GM23338 (cell line): Measurements from ENCODE around the gene PDGFRB. TPM values are rescaled to one million over a fixed set of nuclear protein-coding genes. Genes with fewer than 3 reads are reported as not detected.

Source experiments
- ATAC-seq: fragments of 200-7000 bp; cut with Tn5 transposase; 3 replicates; pipeline ENCODE4 v1.9.1; 2020
- DNase-seq: peaks from one replicate; pipeline ENCODE4 v3.0.0-alpha.2; 2015; ENCODE audit warnings: low spot score
- H2AFZ ChIP-seq: fragments of 200-600 bp; sonication (generic); 2 replicates; pipeline ENCODE4 v1.8.0; 2016; ENCODE audit warnings: antibody characterized with exemption, mild to moderate bottlenecking, moderate library complexity
- H3F3A ChIP-seq: fragments of 200-600 bp; sonication (generic); replicated peaks from 2 replicates; pipeline ENCODE4 v1.8.0; 2017; ENCODE audit warnings: antibody characterized with exemption, mixed run types, low read depth
- H3K27ac ChIP-seq: fragments of 200-600 bp; sonication (generic); 2 replicates; pipeline ENCODE4 v1.6.1; 2016; ENCODE audit warnings: low read depth
- H3K27me3 ChIP-seq: fragments of 200-600 bp; sonication (generic); 2 replicates; pipeline ENCODE4 v1.8.0; 2016; ENCODE audit warnings: mild to moderate bottlenecking, mixed run types, moderate library complexity; ENCODE audit not compliant: insufficient read depth
- H3K36me3 ChIP-seq: fragments of 200-600 bp; sonication (generic); 2 replicates; pipeline ENCODE4 v1.8.0; 2016; ENCODE audit warnings: mild to moderate bottlenecking; ENCODE audit not compliant: insufficient read depth
- H3K4me1 ChIP-seq: fragments of 200-600 bp; sonication (generic); 2 replicates; pipeline ENCODE4 v1.8.0; 2016; ENCODE audit warnings: mild to moderate bottlenecking, moderate library complexity; ENCODE audit not compliant: insufficient read depth
- H3K4me2 ChIP-seq: fragments of 200-600 bp; sonication (generic); 2 replicates; pipeline ENCODE4 v1.7.1; 2017; ENCODE audit warnings: mixed run types
- H3K4me3 ChIP-seq: fragments of 200-600 bp; sonication (generic); 2 replicates; pipeline ENCODE4 v1.6.1; 2016; ENCODE audit warnings: mixed run types
- H3K79me2 ChIP-seq: fragments of 200-600 bp; sonication (generic); replicated peaks from 2 replicates; pipeline ENCODE4 v1.8.0; 2017; ENCODE audit warnings: mild to moderate bottlenecking; ENCODE audit not compliant: insufficient read depth
- H3K9me2 ChIP-seq: fragments of 200-600 bp; sonication (generic); 2 replicates; pipeline ENCODE4 v1.8.0; 2017; ENCODE audit not compliant: insufficient read depth
- H4K20me1 ChIP-seq: fragments of 200-600 bp; sonication (generic); replicated peaks from 2 replicates; pipeline ENCODE4 v1.8.0; 2017; ENCODE audit warnings: mild to moderate bottlenecking; ENCODE audit not compliant: insufficient read depth
- H3K27ac Mint-ChIP-seq: 2 replicates; pipeline ENCODE4 v1.8.0; 2020; ENCODE audit warnings: inconsistent platforms, mild to moderate bottlenecking, moderate library complexity, mixed read lengths
- H3K27me3 Mint-ChIP-seq: 3 replicates; pipeline ENCODE4 v1.8.0; 2022; ENCODE audit warnings: low read depth, mild to moderate bottlenecking, moderate library complexity, mixed read lengths, inconsistent platforms; ENCODE audit not compliant: insufficient read depth, poor library complexity
- H3K36me3 Mint-ChIP-seq: 3 replicates; pipeline ENCODE4 v1.8.0; 2021; ENCODE audit warnings: low read depth, mild to moderate bottlenecking, inconsistent platforms, moderate library complexity, mixed read lengths
- H3K4me1 Mint-ChIP-seq: 3 replicates; pipeline ENCODE4 v1.8.0; 2020; ENCODE audit warnings: mild to moderate bottlenecking, inconsistent platforms, mixed read lengths
- H3K4me3 Mint-ChIP-seq: 3 replicates; pipeline ENCODE4 v1.8.0; 2021; ENCODE audit warnings: moderate library complexity, mild to moderate bottlenecking, inconsistent platforms, mixed read lengths
- H3K9me3 Mint-ChIP-seq: 3 replicates; pipeline ENCODE4 v1.8.0; 2020; ENCODE audit warnings: moderate library complexity, mild to moderate bottlenecking, inconsistent platforms, mixed read lengths
- CREB1 ChIP-seq: fragments of 250-450 bp; sonication (Bioruptor Pico); IDR thresholded peaks from 2 replicates; pipeline ENCODE4 v1.5.0; 2020; ENCODE audit warnings: low read depth, mild to moderate bottlenecking, moderate library complexity
- EZH2 ChIP-seq: fragments of 200-600 bp; sonication (generic); IDR thresholded peaks from one replicate; pipeline ENCODE4 v1.8.0; 2017; ENCODE audit warnings: antibody characterized with exemption, mild to moderate bottlenecking, low read depth; ENCODE audit not compliant: unreplicated experiment
- EZH2phosphoT487 ChIP-seq: fragments of 200-600 bp; sonication (generic); IDR thresholded peaks from one replicate; pipeline ENCODE4 v1.8.1; 2018; ENCODE audit warnings: antibody characterized with exemption; ENCODE audit not compliant: unreplicated experiment
- JUNB ChIP-seq: IDR thresholded peaks from one replicate; pipeline ENCODE4 v1.6.1; 2016; ENCODE audit warnings: antibody characterized with exemption; ENCODE audit not compliant: unreplicated experiment
- NANOG ChIP-seq: IDR thresholded peaks from 2 replicates; pipeline ENCODE4 v1.6.1; 2016; ENCODE audit warnings: antibody characterized with exemption, borderline replicate concordance
- POLR2AphosphoS5 ChIP-seq: IDR thresholded peaks from 2 replicates; pipeline ENCODE4 v1.6.1; 2016; ENCODE audit warnings: antibody characterized with exemption, low read depth
- REST ChIP-seq: IDR thresholded peaks from one replicate; pipeline ENCODE4 v1.6.1; 2018; ENCODE audit warnings: antibody characterized with exemption; ENCODE audit not compliant: unreplicated experiment
- STAT1 ChIP-seq: IDR thresholded peaks from one replicate; pipeline ENCODE4 v1.6.1; 2016; ENCODE audit warnings: antibody characterized with exemption; ENCODE audit not compliant: unreplicated experiment
- ZNF114 ChIP-seq: fragments of 250-450 bp; sonication (Bioruptor Pico); IDR thresholded peaks from 2 replicates; pipeline ENCODE4 v1.5.0; 2020; ENCODE audit warnings: mild to moderate bottlenecking, moderate library complexity
- polyA plus RNA-seq: library from polyadenylated mRNA; unstranded; fragments of >200 nt; fragmentation: Nextera tagmentation; extraction: Ambion mirVana; gene quantifications from 2 replicates; pipeline ENCODE4 v1.2.1, GENCODE V29; 2016
- total RNA-seq: library from RNA; depleted of rRNA; stranded (reverse); fragments of >200 nt; shearing (Covaris generic); gene quantifications from 2 replicates; pipeline ENCODE4 v1.2.3, GENCODE V29; 2014
- TF ChIP-seq, protein P1 (sequence below): IDR thresholded peaks from 2 replicates; pipeline ENCODE4 v1.6.1; 2016; ENCODE audit warnings: antibody characterized with exemption

PDGFRB gene
- total and polyA plus RNA-seq, 2 experiments from 2014 or later: 4.5 to 11.3 TPM

- no peak for TF ChIP-seq EZH2phosphoT487
- no peak for TF ChIP-seq JUNB
- TF ChIP-seq REST: no peak
- TF ChIP-seq CREB1 (CRISPR knock-in tag): no peak
- no peak for TF ChIP-seq POLR2AphosphoS5
- no peak for TF ChIP-seq NANOG
- TF ChIP-seq, protein P1, sequence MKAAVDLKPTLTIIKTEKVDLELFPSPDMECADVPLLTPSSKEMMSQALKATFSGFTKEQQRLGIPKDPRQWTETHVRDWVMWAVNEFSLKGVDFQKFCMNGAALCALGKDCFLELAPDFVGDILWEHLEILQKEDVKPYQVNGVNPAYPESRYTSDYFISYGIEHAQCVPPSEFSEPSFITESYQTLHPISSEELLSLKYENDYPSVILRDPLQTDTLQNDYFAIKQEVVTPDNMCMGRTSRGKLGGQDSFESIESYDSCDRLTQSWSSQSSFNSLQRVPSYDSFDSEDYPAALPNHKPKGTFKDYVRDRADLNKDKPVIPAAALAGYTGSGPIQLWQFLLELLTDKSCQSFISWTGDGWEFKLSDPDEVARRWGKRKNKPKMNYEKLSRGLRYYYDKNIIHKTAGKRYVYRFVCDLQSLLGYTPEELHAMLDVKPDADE: no peak
- no peak for TF ChIP-seq EZH2
- no peak for TF ChIP-seq ZNF114 (CRISPR knock-in tag)
- TF ChIP-seq STAT1: no peak
Observed at GRCh38 chr5:150192462-150192861, 36.8 kb upstream of the PDGFRB start (continued).

GRCh38 chr5:150190987-150191386 lies 35.3 kb upstream of the PDGFRB start:
- no peaks in the 10 kb centered on the region for H3K36me3 Mint-ChIP-seq
- no peak for TF ChIP-seq EZH2
- no peak for TF ChIP-seq JUNB
- no peak for TF ChIP-seq NANOG
- TF ChIP-seq POLR2AphosphoS5: no peak
- TF ChIP-seq REST: no peak
- TF ChIP-seq EZH2phosphoT487: no peak
- no peak for TF ChIP-seq CREB1 (CRISPR knock-in tag)

More at GRCh38 chr5:150190987-150191386, 35.3 kb upstream of the PDGFRB start:
- Mint-ChIP-seq H3K4me3 (peak overlapping the region; percentile 54; the same call in 1 of the 3 replicates), H3K9me3 (no peaks in the 10 kb centered on the region), H3K27ac (no peak overlapping the region), H3K27me3 (peaks cover 70% of the 10 kb centered on the region), H3K4me1 (peaks cover 15% of the 10 kb centered on the region)
- no peaks in the 10 kb centered on the region for H3K9me2 ChIP-seq
- no peaks in the 10 kb centered on the region for H3K79me2 ChIP-seq
- ATAC-seq (peak; percentile 14; the same call in 2 of the 3 replicates), DNase-seq (no peak)
- peaks cover under 1% of the 10 kb centered on the region; the same call in 1 of the 2 replicates for H3K4me1 ChIP-seq
- H3K27ac ChIP-seq: no peak overlapping the region
- H3K4me3 ChIP-seq: peak overlapping the region; percentile 72
- H3K36me3 ChIP-seq: no peaks in the 10 kb centered on the region
- H2AFZ ChIP-seq: no peak overlapping the region; the same call in 1 of the 2 replicates
- no peaks in the 10 kb centered on the region for H3F3A ChIP-seq
- H4K20me1 ChIP-seq: no peaks in the 10 kb centered on the region
- peak overlapping the region; percentile 88 for H3K4me2 ChIP-seq
- peaks cover 63% of the 10 kb centered on the region for H3K27me3 ChIP-seq
